D721Med (cell line): ENCODE data around the gene G6PC1.
"Not testable (repeated sequence)": the region's sequence is repeated elsewhere in the genome, so short reads cannot be mapped to it uniquely, and the experiment has no call there.

Experiments
- DNase-seq: peaks from one replicate; pipeline ENCODE4 v3.0.0; 2011; ENCODE audit warnings: low spot score; ENCODE audit not compliant: insufficient read length
- FAIRE-seq: peaks from 2 replicates; lab custom pipeline; 2011; peaks lifted over from hg19 to GRCh38; lab: Jason Lieb, UNC
- TF ChIP-seq, protein P1 (sequence below): IDR thresholded peaks from 2 replicates; pipeline ENCODE4 v1.5.1; 2012; ENCODE audit warnings: mild to moderate bottlenecking, control low read depth; ENCODE audit not compliant: insufficient read depth; ENCODE audit errors: missing control alignments

The G6PC1 gene

GRCh38 chr17:42898147-42898811, 2.3 kb upstream of the G6PC1 start:
- TF ChIP-seq, protein P1, sequence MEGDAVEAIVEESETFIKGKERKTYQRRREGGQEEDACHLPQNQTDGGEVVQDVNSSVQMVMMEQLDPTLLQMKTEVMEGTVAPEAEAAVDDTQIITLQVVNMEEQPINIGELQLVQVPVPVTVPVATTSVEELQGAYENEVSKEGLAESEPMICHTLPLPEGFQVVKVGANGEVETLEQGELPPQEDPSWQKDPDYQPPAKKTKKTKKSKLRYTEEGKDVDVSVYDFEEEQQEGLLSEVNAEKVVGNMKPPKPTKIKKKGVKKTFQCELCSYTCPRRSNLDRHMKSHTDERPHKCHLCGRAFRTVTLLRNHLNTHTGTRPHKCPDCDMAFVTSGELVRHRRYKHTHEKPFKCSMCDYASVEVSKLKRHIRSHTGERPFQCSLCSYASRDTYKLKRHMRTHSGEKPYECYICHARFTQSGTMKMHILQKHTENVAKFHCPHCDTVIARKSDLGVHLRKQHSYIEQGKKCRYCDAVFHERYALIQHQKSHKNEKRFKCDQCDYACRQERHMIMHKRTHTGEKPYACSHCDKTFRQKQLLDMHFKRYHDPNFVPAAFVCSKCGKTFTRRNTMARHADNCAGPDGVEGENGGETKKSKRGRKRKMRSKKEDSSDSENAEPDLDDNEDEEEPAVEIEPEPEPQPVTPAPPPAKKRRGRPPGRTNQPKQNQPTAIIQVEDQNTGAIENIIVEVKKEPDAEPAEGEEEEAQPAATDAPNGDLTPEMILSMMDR: no peak
- DNase-seq: no peak
- FAIRE-seq: no peak

DNA sequence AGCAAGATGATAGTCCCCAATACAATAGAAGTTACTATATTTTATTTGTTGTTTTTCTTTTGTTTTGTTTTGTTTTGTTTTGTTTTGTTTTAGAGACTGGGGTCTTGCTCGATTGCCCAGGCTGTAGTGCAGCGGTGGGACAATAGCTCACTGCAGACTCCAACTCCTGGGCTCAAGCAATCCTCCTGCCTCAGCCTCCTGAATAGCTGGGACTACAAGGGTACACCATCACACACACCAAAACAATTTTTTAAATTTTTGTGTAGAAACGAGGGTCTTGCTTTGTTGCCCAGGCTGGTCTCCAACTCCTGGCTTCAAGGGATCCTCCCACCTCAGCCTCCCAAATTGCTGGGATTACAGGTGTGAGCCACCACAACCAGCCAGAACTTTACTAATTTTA, 618 bp upstream of the G6PC1 start:
- not testable (repeated sequence) for FAIRE-seq, DNase-seq

- no peak for FAIRE-seq
- no peak for DNase-seq
- TF ChIP-seq, protein P1: no peak
Measured at GRCh38 chr17:42901535-42902229, 1.1 kb downstream of the G6PC1 start.

DNA sequence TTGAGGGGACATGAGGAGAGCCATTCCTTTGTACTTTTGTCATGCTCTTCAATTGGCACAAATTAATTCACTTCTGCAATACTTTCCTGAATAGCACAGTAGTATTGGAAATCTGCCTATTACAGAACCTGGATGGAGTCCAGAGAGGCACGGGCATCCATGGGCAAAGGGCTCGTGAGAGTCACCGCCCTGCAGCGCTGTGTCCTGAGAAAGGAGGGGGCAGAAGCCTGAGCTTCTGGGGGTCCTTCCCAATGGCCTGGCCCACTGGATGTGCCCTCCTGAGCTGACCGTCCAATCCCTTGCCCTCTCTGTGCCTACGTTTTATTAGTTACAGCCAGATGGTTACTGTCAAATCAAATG, 3.5 kb downstream of the G6PC1 start:
- DNase-seq (no peak), FAIRE-seq (no peak)
- TF ChIP-seq, protein P1: no peak

DNA sequence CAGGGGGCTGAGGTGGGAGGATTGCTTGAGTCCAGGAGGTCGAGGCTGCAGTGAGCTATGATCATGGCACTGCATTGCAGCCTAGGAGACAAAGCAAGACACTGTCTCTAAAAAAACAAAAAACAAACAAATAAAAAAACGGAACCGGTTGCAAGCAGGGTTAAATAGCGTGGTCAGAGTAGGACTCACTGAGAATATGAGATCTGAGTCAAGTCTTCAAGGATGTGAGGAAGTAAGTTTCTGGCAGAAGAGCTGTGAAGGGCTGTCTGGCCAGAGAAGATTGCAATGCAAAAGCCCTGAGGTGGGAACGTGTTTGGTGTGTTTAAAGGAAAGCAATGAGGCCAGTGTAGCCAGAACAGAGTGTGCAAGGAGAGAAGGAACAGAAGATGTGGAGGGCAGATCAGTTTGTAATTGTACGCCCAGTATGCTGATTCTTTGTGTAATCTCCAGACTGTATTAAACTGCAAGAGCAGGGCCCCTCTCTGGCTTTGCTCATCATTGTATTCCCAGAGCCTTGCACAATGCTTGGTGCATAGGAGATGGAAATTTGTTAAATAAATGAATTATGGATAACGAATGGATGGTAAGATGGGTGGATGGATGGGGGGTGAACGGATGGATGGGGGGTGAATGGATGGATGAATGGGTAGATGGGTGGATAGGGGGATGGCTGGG, 6.3 kb downstream of the G6PC1 start:
- FAIRE-seq (no peak), DNase-seq (no peak)
- TF ChIP-seq, protein P1: no peak

DNA sequence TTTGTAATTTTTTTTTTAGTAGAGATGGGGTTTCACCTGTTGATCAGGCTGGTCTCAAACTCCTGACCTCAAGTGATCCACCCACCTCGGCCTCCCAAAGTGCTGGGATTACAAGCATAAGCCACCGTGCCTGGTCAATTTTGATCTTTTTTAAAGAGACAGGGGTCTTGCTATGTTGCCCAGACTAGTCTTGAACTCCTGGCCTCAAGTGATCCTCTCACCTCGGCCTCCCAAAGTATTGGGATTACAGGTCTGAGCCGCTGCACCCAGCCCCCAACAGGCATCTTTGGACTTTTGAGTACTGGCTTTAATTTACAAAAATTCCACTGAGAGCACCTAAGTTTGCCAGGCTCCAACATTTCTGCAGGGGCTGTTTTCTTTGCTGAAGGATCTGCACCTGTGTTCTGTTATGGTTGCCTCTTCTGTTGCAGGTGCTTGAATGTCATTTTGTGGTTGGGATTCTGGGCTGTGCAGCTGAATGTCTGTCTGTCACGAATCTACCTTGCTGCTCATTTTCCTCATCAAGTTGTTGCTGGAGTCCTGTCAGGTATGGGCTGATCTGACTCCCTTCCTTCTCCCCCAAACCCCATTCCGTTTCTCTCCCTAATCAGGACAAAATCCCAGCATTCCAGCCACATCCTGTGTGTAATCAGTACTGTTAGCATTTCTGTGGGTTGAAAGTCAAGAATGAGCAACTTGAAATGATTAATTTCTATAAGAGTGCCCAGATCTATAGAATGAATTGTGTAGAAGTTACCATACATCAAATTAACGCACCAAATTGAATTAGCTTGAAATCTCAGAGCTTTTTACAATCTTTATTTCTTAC, 8.5 kb downstream of the G6PC1 start:
- DNase-seq (no peak), FAIRE-seq (no peak)
- TF ChIP-seq, protein P1: no peak

DNA sequence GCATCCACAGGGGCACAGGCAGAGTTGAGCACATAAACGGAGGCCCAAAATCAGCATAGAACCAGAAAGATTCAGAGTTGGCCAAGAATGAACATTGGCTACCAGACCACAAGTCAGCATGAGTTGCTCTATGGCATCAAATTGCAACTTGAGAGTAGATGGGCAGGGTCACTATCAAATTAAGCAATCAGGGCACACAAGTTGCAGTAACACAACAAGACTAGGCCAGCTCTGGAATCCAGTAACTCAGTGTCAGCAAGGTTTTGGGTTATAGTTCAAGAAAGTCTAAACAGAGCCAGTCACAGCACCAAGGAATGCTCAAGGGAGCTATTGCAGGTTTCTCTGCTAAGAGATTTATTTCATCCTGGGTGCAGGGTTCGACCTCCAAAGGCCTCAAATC, 12.9 kb downstream of the G6PC1 start:
- no peak for DNase-seq
- no peak for FAIRE-seq
- TF ChIP-seq, protein P1: no peak
